ENCODE measurements around the gene GADD45A. TPM values are rescaled to one million over a fixed set of nuclear protein-coding genes. Genes with fewer than 3 reads are reported as not detected.
"Not testable (repeated sequence)": the region's sequence is repeated elsewhere in the genome, so short reads cannot be mapped to it uniquely, and the experiment has no call there.

Gene GADD45A
- total RNA-seq, 1 experiment from 2014 or later: 129 TPM

DNA sequence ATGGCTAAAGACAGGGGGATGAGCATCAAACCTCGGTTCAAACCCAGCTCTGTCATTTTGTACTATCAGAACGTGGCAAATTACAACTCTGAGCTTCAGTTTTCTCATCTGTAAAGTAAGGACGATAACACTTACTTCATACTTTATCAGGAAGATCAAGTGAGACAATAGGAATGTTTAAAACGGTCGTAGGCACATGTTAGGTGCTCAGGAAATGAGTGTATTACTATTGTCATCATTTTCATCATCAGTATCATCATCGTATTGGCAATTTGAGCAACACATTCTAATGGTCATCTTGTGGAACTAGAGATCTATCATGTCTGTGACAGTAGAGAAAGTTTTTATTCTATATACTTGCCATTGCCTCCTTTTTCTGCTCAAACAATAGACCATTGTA lies 22.1 kb upstream of the GADD45A start:
- intact Hi-C loops (cut with micrococcal nuclease): no loop called here
- Histone ChIP-seq H4K20me1 (ENCODE audit: low read length) (no peaks in the 10 kb centered on the region), H3K4me2 (ENCODE audit: low read length) (no peak overlapping the region), H3K27me3 (ENCODE audit: low read length) (no peaks in the 10 kb centered on the region), H2AFZ (ENCODE audit: low read length) (no peak overlapping the region), H3F3A (ENCODE audit: low read length, unreplicated experiment) (no peaks in the 10 kb centered on the region), H3K27ac (ENCODE audit: low read length) (no peak overlapping the region), H3K79me2 (ENCODE audit: low read length) (no peaks in the 10 kb centered on the region), H3K9me2 (replicated peaks; ENCODE audit: low read length) (no peaks in the 10 kb centered on the region), H3K36me3 (ENCODE audit: low read depth, low read length) (no peaks in the 10 kb centered on the region), H3K9me3 (ENCODE audit: low read length) (no peaks in the 10 kb centered on the region), H3K9ac (ENCODE audit: low read length) (no peak overlapping the region), H3K4me1 (ENCODE audit: insufficient read depth, low read length) (peaks cover 8% of the 10 kb centered on the region), H3K4me3 (ENCODE audit: low read length) (no peak overlapping the region)
- TF ChIP-seq EZH2phosphoT487 (IDR thresholded peaks at IDR 0.05; ENCODE audit: borderline replicate concordance, low read length) (no peak), EZH2 (IDR thresholded peaks at IDR 0.05; ENCODE audit: low read length, unreplicated experiment) (no peak)
- TF ChIP-seq, protein P1, sequence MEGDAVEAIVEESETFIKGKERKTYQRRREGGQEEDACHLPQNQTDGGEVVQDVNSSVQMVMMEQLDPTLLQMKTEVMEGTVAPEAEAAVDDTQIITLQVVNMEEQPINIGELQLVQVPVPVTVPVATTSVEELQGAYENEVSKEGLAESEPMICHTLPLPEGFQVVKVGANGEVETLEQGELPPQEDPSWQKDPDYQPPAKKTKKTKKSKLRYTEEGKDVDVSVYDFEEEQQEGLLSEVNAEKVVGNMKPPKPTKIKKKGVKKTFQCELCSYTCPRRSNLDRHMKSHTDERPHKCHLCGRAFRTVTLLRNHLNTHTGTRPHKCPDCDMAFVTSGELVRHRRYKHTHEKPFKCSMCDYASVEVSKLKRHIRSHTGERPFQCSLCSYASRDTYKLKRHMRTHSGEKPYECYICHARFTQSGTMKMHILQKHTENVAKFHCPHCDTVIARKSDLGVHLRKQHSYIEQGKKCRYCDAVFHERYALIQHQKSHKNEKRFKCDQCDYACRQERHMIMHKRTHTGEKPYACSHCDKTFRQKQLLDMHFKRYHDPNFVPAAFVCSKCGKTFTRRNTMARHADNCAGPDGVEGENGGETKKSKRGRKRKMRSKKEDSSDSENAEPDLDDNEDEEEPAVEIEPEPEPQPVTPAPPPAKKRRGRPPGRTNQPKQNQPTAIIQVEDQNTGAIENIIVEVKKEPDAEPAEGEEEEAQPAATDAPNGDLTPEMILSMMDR (conservative IDR thresholded peaks at IDR 0.05; ENCODE audit: low read depth, low read length): no peak
- POLR2A ChIA-PET (ENCODE audit: unreplicated experiment): interaction anchor here (0.6 kb wide), 1 partner anchor 22 kb away, joined by 3 read pairs; no protein-coding TSS in a partner anchor
- BruUV-seq (replicated peaks): no TSS peak
- DNase-seq (no peak), ATAC-seq (no peak)
- CTCF ChIA-PET: no interaction called here

DNA sequence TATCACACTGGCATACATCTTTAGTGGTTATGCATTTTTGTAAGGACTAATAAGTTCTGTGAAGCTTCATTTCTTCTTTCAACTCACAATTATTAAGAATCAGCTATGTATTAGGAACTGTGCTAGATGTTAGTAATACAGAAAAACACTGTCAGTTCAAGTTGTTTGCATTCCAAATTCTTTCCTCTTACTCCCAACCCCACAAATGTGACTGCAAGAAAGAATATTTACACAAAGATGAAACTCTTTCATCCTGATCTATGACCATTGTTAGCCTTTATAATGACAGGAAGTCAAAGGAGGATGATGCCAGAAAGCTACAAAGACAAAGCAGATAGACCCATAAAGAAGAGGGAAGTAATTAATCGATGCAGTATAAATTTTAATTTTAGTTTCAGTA lies 21.0 kb upstream of the GADD45A start:
- Histone ChIP-seq H3K9ac (ENCODE audit: low read length) (no peak overlapping the region), H3K4me2 (ENCODE audit: low read length) (no peak overlapping the region), H3K9me3 (ENCODE audit: low read length) (no peaks in the 10 kb centered on the region), H3K27ac (ENCODE audit: low read length) (no peak overlapping the region), H3K36me3 (ENCODE audit: low read depth, low read length) (no peaks in the 10 kb centered on the region), H3K9me2 (replicated peaks; ENCODE audit: low read length) (no peaks in the 10 kb centered on the region), H3F3A (ENCODE audit: low read length, unreplicated experiment) (no peaks in the 10 kb centered on the region), H4K20me1 (ENCODE audit: low read length) (no peaks in the 10 kb centered on the region), H2AFZ (ENCODE audit: low read length) (no peak overlapping the region), H3K4me3 (ENCODE audit: low read length) (no peak overlapping the region), H3K27me3 (ENCODE audit: low read length) (no peaks in the 10 kb centered on the region), H3K79me2 (ENCODE audit: low read length) (no peaks in the 10 kb centered on the region), H3K4me1 (ENCODE audit: insufficient read depth, low read length) (peaks cover 8% of the 10 kb centered on the region)
- DNase-seq (peak; percentile 66), ATAC-seq (peak; percentile 83)
- intact Hi-C loops (cut with micrococcal nuclease): loop anchor here (2.0 kb wide), 1 partner anchor 33 kb away; no protein-coding TSS in a partner anchor
- BruUV-seq (replicated peaks): no TSS peak
- POLR2A ChIA-PET (ENCODE audit: unreplicated experiment): no interaction called here
- no peak for TF ChIP-seq EZH2 (IDR thresholded peaks at IDR 0.05; ENCODE audit: low read length, unreplicated experiment)
- TF ChIP-seq, protein P1 (conservative IDR thresholded peaks at IDR 0.05; ENCODE audit: low read depth, low read length): no peak
- TF ChIP-seq EZH2phosphoT487 (IDR thresholded peaks at IDR 0.05; ENCODE audit: borderline replicate concordance, low read length): no peak
- CTCF ChIA-PET: no interaction called here

DNA sequence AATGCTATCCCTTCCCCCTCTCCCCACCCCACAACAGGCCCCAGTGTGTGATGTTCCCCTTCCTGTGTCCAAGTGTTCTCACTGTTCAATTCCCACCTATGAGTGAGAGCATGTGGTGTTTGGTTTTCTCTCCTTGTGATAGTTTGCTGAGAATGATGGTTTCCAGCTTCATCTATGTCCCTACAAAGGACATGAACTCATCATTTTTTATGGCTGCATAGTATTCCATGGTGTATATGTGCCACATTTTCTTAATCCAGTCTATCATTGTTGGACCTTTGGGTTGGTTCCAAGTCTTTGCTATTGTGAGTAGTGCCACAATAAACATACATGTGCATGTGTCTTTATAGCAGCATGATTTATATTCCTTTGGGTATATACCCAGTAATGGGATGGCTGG lies 19.7 kb upstream of the GADD45A start:
- H3K4me1 ChIP-seq (ENCODE audit: insufficient read depth, low read length); H3K9me3 ChIP-seq (ENCODE audit: low read length); H3K36me3 ChIP-seq (ENCODE audit: low read depth, low read length); H3K27me3 ChIP-seq (ENCODE audit: low read length); H3F3A ChIP-seq (ENCODE audit: low read length, unreplicated experiment); BruUV-seq (replicated peaks); CTCF ChIA-PET; H3K79me2 ChIP-seq (ENCODE audit: low read length); H2AFZ ChIP-seq (ENCODE audit: low read length); H3K27ac ChIP-seq (ENCODE audit: low read length); ATAC-seq; POLR2A ChIA-PET (ENCODE audit: unreplicated experiment); H3K9me2 ChIP-seq (replicated peaks; ENCODE audit: low read length); H3K4me2 ChIP-seq (ENCODE audit: low read length); H3K9ac ChIP-seq (ENCODE audit: low read length); DNase-seq; H3K4me3 ChIP-seq (ENCODE audit: low read length); H4K20me1 ChIP-seq (ENCODE audit: low read length): not testable (repeated sequence)
- intact Hi-C loops (cut with micrococcal nuclease): loop anchor here (2.0 kb wide), 1 partner anchor 35 kb away; no protein-coding TSS in a partner anchor

Measured in PC-3 (cell line).